AG20443 (cell line): ENCODE data around the gene ANKRD65.
"Not testable (repeated sequence)": the region's sequence is repeated elsewhere in the genome, so short reads cannot be mapped to it uniquely, and the experiment has no call there.

ENCODE experiments used
- DNase-seq: peaks from one replicate; pipeline ENCODE4 v3.0.0; 2012; ENCODE audit warnings: low spot score, mixed read lengths

The ANKRD65 gene

DNA sequence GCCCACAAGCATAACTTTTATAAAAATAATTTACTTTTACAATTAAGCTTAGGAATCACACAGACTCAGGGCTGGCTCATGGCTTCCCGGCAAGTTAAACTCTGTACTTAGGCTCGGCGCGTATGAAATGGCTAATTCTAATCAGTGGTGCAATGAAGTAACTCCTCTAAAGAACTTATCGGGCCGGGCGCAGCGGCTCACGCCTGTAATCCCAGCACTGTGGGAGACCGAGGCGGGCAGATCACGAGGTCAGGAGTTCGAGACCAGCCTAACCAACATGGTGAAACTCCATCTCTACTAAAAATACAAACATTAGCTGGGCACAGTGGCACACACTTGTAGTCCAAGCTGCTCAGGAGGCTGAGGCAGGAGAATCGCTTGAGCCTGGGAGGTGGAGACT, 51.0 kb downstream of the ANKRD65 start:
- DNase-seq, result not testable (repeated sequence)
